OCI-LY7 (cell line): ENCODE measurements around the gene PTPRM.

Experiments
- EZH2phosphoT487 ChIP-seq: fragments of 200-600 bp; sonication (generic); IDR thresholded peaks from 2 replicates; pipeline ENCODE4 v1.6.1; 2018; ENCODE audit warnings: low read depth, borderline replicate concordance, mild to moderate bottlenecking, mixed run types, antibody characterized with exemption, low read length, moderate library complexity, mixed read lengths
- TF ChIP-seq, protein P1 (sequence below): fragments of 200-600 bp; sonication (generic); conservative IDR thresholded peaks from 2 replicates; pipeline ENCODE4 v1.5.1; 2014; ENCODE audit warnings: mild to moderate bottlenecking, antibody characterized with exemption, low read length, moderate library complexity, mixed read lengths

DNA sequence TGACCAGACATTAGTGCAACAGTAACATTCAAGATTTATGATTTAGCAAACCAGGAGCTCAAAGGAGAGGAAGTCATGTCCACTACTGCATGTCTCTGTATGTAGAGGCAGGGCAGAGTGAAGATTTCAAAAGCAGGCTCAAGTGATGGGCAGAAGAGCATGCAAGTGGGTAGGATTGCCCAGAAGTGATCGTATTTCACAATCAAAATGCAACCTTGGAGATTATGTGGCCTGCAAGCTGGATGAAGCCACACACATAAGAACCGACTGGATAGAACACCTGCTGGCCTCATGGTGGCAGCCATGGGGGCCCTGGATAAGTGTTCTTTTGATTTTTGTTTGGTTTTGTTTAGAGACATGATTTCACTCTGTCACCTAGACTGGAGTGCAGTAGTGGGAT is 755.4 kb downstream of the PTPRM start:
- TF ChIP-seq, protein P1, sequence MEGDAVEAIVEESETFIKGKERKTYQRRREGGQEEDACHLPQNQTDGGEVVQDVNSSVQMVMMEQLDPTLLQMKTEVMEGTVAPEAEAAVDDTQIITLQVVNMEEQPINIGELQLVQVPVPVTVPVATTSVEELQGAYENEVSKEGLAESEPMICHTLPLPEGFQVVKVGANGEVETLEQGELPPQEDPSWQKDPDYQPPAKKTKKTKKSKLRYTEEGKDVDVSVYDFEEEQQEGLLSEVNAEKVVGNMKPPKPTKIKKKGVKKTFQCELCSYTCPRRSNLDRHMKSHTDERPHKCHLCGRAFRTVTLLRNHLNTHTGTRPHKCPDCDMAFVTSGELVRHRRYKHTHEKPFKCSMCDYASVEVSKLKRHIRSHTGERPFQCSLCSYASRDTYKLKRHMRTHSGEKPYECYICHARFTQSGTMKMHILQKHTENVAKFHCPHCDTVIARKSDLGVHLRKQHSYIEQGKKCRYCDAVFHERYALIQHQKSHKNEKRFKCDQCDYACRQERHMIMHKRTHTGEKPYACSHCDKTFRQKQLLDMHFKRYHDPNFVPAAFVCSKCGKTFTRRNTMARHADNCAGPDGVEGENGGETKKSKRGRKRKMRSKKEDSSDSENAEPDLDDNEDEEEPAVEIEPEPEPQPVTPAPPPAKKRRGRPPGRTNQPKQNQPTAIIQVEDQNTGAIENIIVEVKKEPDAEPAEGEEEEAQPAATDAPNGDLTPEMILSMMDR: no peak
- TF ChIP-seq EZH2phosphoT487: no peak
